CD4-positive, alpha-beta T cell treated with Interleukin-10 for 1 hour (primary cell): ENCODE results near the gene FAM76A.
"Not testable (repeated sequence)": the region's sequence is repeated elsewhere in the genome, so short reads cannot be mapped to it uniquely, and the experiment has no call there.

ENCODE experiments used
- DNase-seq: peaks from one replicate; pipeline ENCODE4 v3.0.0-alpha.2; 2020

Gene FAM76A

GRCh38 chr1:27725374-27726172, at the start of gene FAM76A:
Gene FAM76A (plus strand): TSS chr1:27725961. CDS start chr1:27726081, 120 bp downstream.
- peak; percentile 100 for DNase-seq

GRCh38 chr1:27676410-27676809, 49.4 kb upstream of the FAM76A start:
- DNase-seq, result no peak

- no peak for DNase-seq
Measured at GRCh38 chr1:27678747-27679146, 47.0 kb upstream of the FAM76A start.

- not testable (repeated sequence) for DNase-seq
Measured at GRCh38 chr1:27680225-27680791, 45.5 kb upstream of the FAM76A start.

GRCh38 chr1:27681580-27681979, 44.2 kb upstream of the FAM76A start:
- not testable (repeated sequence) for DNase-seq

- DNase-seq, result no peak
Measured at GRCh38 chr1:27682351-27682944, 43.3 kb upstream of the FAM76A start.

- no peak for DNase-seq
Measured at GRCh38 chr1:27684176-27684575, 41.6 kb upstream of the FAM76A start.

- DNase-seq, result no peak
Measured at GRCh38 chr1:27686223-27686990, 39.4 kb upstream of the FAM76A start.

- DNase-seq, result no peak
Measured at GRCh38 chr1:27687906-27688305, 37.9 kb upstream of the FAM76A start.

GRCh38 chr1:27689423-27690173, 36.2 kb upstream of the FAM76A start:
- DNase-seq, result no peak

- no peak for DNase-seq
Measured at GRCh38 chr1:27690183-27690582, 35.6 kb upstream of the FAM76A start.

- DNase-seq, result not testable (repeated sequence)
Measured at GRCh38 chr1:27696835-27697234, 28.9 kb upstream of the FAM76A start.

GRCh38 chr1:27704958-27705357, 20.8 kb upstream of the FAM76A start:
- no peak for DNase-seq

GRCh38 chr1:27705545-27705944, 20.2 kb upstream of the FAM76A start:
- no peak for DNase-seq

GRCh38 chr1:27710574-27710973, 15.2 kb upstream of the FAM76A start:
- DNase-seq, result no peak

- DNase-seq, result no peak
Measured at GRCh38 chr1:27713139-27713725, 12.5 kb upstream of the FAM76A start.

GRCh38 chr1:27713869-27714513, 11.8 kb upstream of the FAM76A start:
- no peak for DNase-seq

GRCh38 chr1:27716262-27716895, 9.4 kb upstream of the FAM76A start:
- DNase-seq, result no peak

GRCh38 chr1:27719286-27720251, 6.2 kb upstream of the FAM76A start:
- peak; percentile 27 for DNase-seq

- peak; percentile 40 for DNase-seq
Measured at GRCh38 chr1:27724961-27725373, 794 bp upstream of the FAM76A start.
